IMR-90 (cell line): ENCODE measurements around the gene ZNF432. TPM values are rescaled to one million over a fixed set of nuclear protein-coding genes. Genes with fewer than 3 reads are reported as not detected.

Experiments
- ATAC-seq: fragments of 200-7000 bp; cut with Tn5 transposase; 2 replicates; pipeline ENCODE4 v1.9.1; 2020; ENCODE audit warnings: low read depth, mild to moderate bottlenecking, moderate library complexity
- BruUV-seq: library from RNA; stranded (reverse); fragments of 400-500 nt; replicated peaks from 2 replicates; lab custom pipeline; 2021; lab: Mats Ljungman, UMichigan
- CTCF ChIA-PET: fragments of 300-600 bp; formaldehyde crosslinking; extraction: SDS; loops from one replicate; lab custom pipeline; 2021; ENCODE audit warnings: antibody characterized with exemption; lab: Yijun Ruan, JAX
- POLR2A ChIA-PET: fragments of 300-600 bp; sonication (Branson Sonifier 250); formaldehyde crosslinking; loops from one replicate; lab custom pipeline; 2022; ENCODE audit warnings: antibody characterized with exemption; ENCODE audit not compliant: unreplicated experiment; lab: Charles Lee
- DNase-seq: peaks from one replicate; pipeline ENCODE4 v3.0.0; 2013
- H2AFZ ChIP-seq: replicated peaks from 2 replicates; pipeline ENCODE3; 2013; ENCODE audit warnings: low read length, mild to moderate bottlenecking; ENCODE audit not compliant: poor library complexity
- H2AK5ac ChIP-seq: 2 replicates; pipeline ENCODE4 v1.6.1; 2013; ENCODE audit warnings: low read depth, low read length, inconsistent platforms
- H2AK9ac ChIP-seq: replicated peaks from 2 replicates; pipeline ENCODE3; 2013; ENCODE audit warnings: mild to moderate bottlenecking, low read depth, low read length, moderate library complexity; ENCODE audit not compliant: poor library complexity
- H2BK120ac ChIP-seq: 2 replicates; pipeline ENCODE4 v1.6.1; 2013; ENCODE audit warnings: low read depth, low read length, inconsistent platforms
- H2BK15ac ChIP-seq: 3 replicates; pipeline ENCODE4 v1.6.1; 2013; ENCODE audit warnings: low read depth, low read length, inconsistent platforms
- H2BK20ac ChIP-seq: 2 replicates; pipeline ENCODE4 v1.6.1; 2013; ENCODE audit warnings: low read depth, mild to moderate bottlenecking, inconsistent platforms, low read length, moderate library complexity
- H2BK5ac ChIP-seq: 2 replicates; pipeline ENCODE4 v1.6.1; 2013; ENCODE audit warnings: mild to moderate bottlenecking, low read depth, low read length, inconsistent platforms; ENCODE audit not compliant: poor library complexity, severe bottlenecking
- H3K14ac ChIP-seq: replicated peaks from 2 replicates; pipeline ENCODE4 v1.6.1; 2013; ENCODE audit warnings: low read depth, low read length, inconsistent platforms
- H3K18ac ChIP-seq: 2 replicates; pipeline ENCODE4 v1.6.1; 2013; ENCODE audit warnings: low read depth, low read length, control low read depth
- H3K23ac ChIP-seq: 2 replicates; pipeline ENCODE4 v1.6.1; 2013; ENCODE audit warnings: low read depth, low read length, inconsistent platforms
- H3K27ac ChIP-seq: 2 replicates; pipeline ENCODE4 v1.5.1; 2013; ENCODE audit warnings: mild to moderate bottlenecking, control low read depth, low read length; ENCODE audit not compliant: insufficient read depth
- H3K27me3 ChIP-seq: 2 replicates; pipeline ENCODE4 v1.6.1; 2013; ENCODE audit warnings: low read length; ENCODE audit not compliant: control insufficient read depth, insufficient read depth
- H3K36me3 ChIP-seq: 2 replicates; pipeline ENCODE4 v1.6.1; 2013; ENCODE audit warnings: low read length, mixed read lengths; ENCODE audit not compliant: control insufficient read depth, insufficient read depth
- H3K4ac ChIP-seq: 2 replicates; pipeline ENCODE4 v1.6.1; 2013; ENCODE audit warnings: low read depth, low read length, inconsistent platforms
- H3K4me1 ChIP-seq: 2 replicates; pipeline ENCODE4 v1.6.1; 2013; ENCODE audit warnings: low read length, mixed read lengths; ENCODE audit not compliant: control insufficient read depth, insufficient read depth
- H3K4me2 ChIP-seq: 2 replicates; pipeline ENCODE4 v1.6.1; 2013; ENCODE audit warnings: low read depth, mild to moderate bottlenecking, control low read depth, low read length, moderate library complexity
- H3K4me3 ChIP-seq: 2 replicates; pipeline ENCODE4 v1.5.1; 2013; ENCODE audit warnings: low read depth, mild to moderate bottlenecking, control low read depth, low read length, moderate library complexity; ENCODE audit not compliant: insufficient read depth
- H3K56ac ChIP-seq: 2 replicates; pipeline ENCODE4 v1.6.1; 2013; ENCODE audit warnings: low read length, inconsistent platforms; ENCODE audit not compliant: insufficient read depth; ENCODE audit errors: extremely low read depth
- H3K79me1 ChIP-seq, 2 experiments: 2 replicates each; pipeline ENCODE4 v1.6.1; 2013; ENCODE audit warnings: low read length in 2 of 2, inconsistent platforms in 1 of 2, low read depth in 1 of 2
- H3K9ac ChIP-seq: 2 replicates; pipeline ENCODE4 v1.6.1; 2013; ENCODE audit warnings: low read depth, low read length, control low read depth
- H3K9me1 ChIP-seq: 2 replicates; pipeline ENCODE4 v1.6.1; 2013; ENCODE audit warnings: low read length, inconsistent platforms; ENCODE audit not compliant: insufficient read depth
- H3K9me3 ChIP-seq: 2 replicates; pipeline ENCODE4 v1.6.1; 2013; ENCODE audit warnings: low read length; ENCODE audit not compliant: control insufficient read depth, insufficient read depth
- H4K20me1 ChIP-seq: 2 replicates; pipeline ENCODE4 v1.6.1; 2013; ENCODE audit warnings: low read length, inconsistent platforms; ENCODE audit not compliant: insufficient read depth
- H4K5ac ChIP-seq: 2 replicates; pipeline ENCODE4 v1.6.1; 2013; ENCODE audit warnings: mild to moderate bottlenecking, low read depth, low read length, control low read depth
- H4K8ac ChIP-seq, 2 experiments: 2 replicates each; pipeline ENCODE4 v1.6.1; 2013; ENCODE audit warnings: low read depth in 2 of 2, low read length in 2 of 2, control low read depth in 1 of 2, inconsistent platforms in 1 of 2
- H4K91ac ChIP-seq: 2 replicates; pipeline ENCODE4 v1.6.1; 2013; ENCODE audit warnings: low read depth, low read length, inconsistent platforms; ENCODE audit not compliant: insufficient read depth
- BHLHE40 ChIP-seq: fragments of 150-350 bp; IDR thresholded peaks from 2 replicates; pipeline ENCODE4 v1.6.1; 2016; ENCODE audit warnings: mild to moderate bottlenecking, low read depth, low read length
- CEBPB ChIP-seq: IDR thresholded peaks from 2 replicates; pipeline ENCODE4 v1.6.1; 2012; ENCODE audit warnings: low read depth, low read length, improper control_type of control experiment
- CHD1 ChIP-seq: IDR thresholded peaks from 2 replicates; pipeline ENCODE4 v1.6.1; 2012; ENCODE audit warnings: low read depth, low read length, improper control_type of control experiment
- CTCF ChIP-seq: conservative IDR thresholded peaks from 2 replicates; pipeline ENCODE4 v1.5.1; 2012; ENCODE audit warnings: mild to moderate bottlenecking, low read depth, low read length, improper control_type of control experiment
- ELK1 ChIP-seq: fragments of 150-350 bp; IDR thresholded peaks from 2 replicates; pipeline ENCODE4 v1.6.1; 2016; ENCODE audit warnings: low read depth, mild to moderate bottlenecking, low read length, moderate library complexity, borderline replicate concordance
- FOS ChIP-seq: fragments of 150-350 bp; IDR thresholded peaks from 2 replicates; pipeline ENCODE4 v1.6.1; 2016; ENCODE audit warnings: low read depth, low read length
- MAFK ChIP-seq: IDR thresholded peaks from 2 replicates; pipeline ENCODE4 v1.6.1; 2012; ENCODE audit warnings: low read depth, low read length, improper control_type of control experiment
- MAZ ChIP-seq: IDR thresholded peaks from 2 replicates; pipeline ENCODE4 v1.6.1; 2012; ENCODE audit warnings: low read depth, mild to moderate bottlenecking, low read length, improper control_type of control experiment, moderate library complexity, borderline replicate concordance
- MXI1 ChIP-seq: IDR thresholded peaks from 2 replicates; pipeline ENCODE4 v1.6.1; 2012; ENCODE audit warnings: low read depth, mild to moderate bottlenecking, low read length, moderate library complexity, borderline replicate concordance
- NFE2L2 ChIP-seq: fragments of 150-350 bp; IDR thresholded peaks from 2 replicates; pipeline ENCODE4 v1.6.1; 2016; ENCODE audit warnings: low read depth, mild to moderate bottlenecking, low read length
- POLR2A ChIP-seq: IDR thresholded peaks from 2 replicates; pipeline ENCODE4 v1.6.1; 2012; ENCODE audit warnings: mild to moderate bottlenecking, low read depth, low read length
- RAD21 ChIP-seq: IDR thresholded peaks from 2 replicates; pipeline ENCODE4 v1.6.1; 2012; ENCODE audit warnings: low read length, improper control_type of control experiment
- RCOR1 ChIP-seq: IDR thresholded peaks from 2 replicates; pipeline ENCODE4 v1.6.1; 2012; ENCODE audit warnings: mild to moderate bottlenecking, low read length, improper control_type of control experiment; ENCODE audit not compliant: insufficient replicate concordance
- RFX5 ChIP-seq: IDR thresholded peaks from 2 replicates; pipeline ENCODE4 v1.8.0; 2012; ENCODE audit warnings: low read depth, mild to moderate bottlenecking, low read length, moderate library complexity
- SMC3 ChIP-seq: fragments of 150-350 bp; IDR thresholded peaks from 2 replicates; pipeline ENCODE4 v1.6.1; 2016; ENCODE audit warnings: low read depth, mild to moderate bottlenecking, antibody characterized with exemption, low read length, moderate library complexity
- WGBS, 2 experiments: methylation state at CpG; one replicate each; pipeline versions ENCODE4 v1.1.5 to v1.1.7; 2013; ENCODE audit warnings: missing lambda C conversion rate in 2 of 2; ENCODE audit not compliant: insufficient read length in 1 of 2; ENCODE audit errors: extremely low coverage in 2 of 2; 5-methylcytosine and 5-hydroxymethylcytosine counted together
- dilution Hi-C: fragments of 300-500 bp; cut with HindIII; formaldehyde crosslinking; loops from one replicate; pipeline ENCODE4 v1.14.3; 2018; ENCODE audit warnings: low sequenced_read_pairs; ENCODE audit not compliant: unreplicated experiment
- in situ Hi-C: fragments of 300-500 bp; cut with MboI; formaldehyde crosslinking; loops from 3 replicates; pipeline ENCODE4 v1.14.3; 2019; ENCODE audit warnings: low sequenced_read_pairs, inconsistent platforms, mixed read lengths
- intact Hi-C: fragments of 100-400 bp; cut with micrococcal nuclease; formaldehyde crosslinking; loops from 2 replicates; pipeline ENCODE4 v1.10.0; 2022
- polyA plus RNA-seq, 3 experiments: library from polyadenylated mRNA; depleted of rRNA; stranded (reverse); fragments of >200 nt; gene quantifications; 2 replicates each; pipeline ENCODE4 v1.2.3, GENCODE V29; 2012; ENCODE audit warnings: low replicate concordance in 1 of 3
- total RNA-seq: library from RNA; depleted of rRNA; stranded (reverse); fragments of >200 nt; gene quantifications from 2 replicates; pipeline ENCODE4 v1.2.3, GENCODE V29; 2012

Gene ZNF432
- total and polyA plus RNA-seq, 2 of the 4 experiments (the other 2 are of a cell fraction), result 4.5 to 12.4 TPM

- peak within 1 kb of the TSS; percentile 89 for H3K4ac ChIP-seq
- in situ Hi-C loops, result no loop called here
- H3K56ac ChIP-seq, result peak within 1 kb of the TSS; percentile 90
- H3K27ac ChIP-seq, result peak within 1 kb of the TSS; percentile 88
- ChIA-PET CTCF (no interaction called here), POLR2A (no interaction called here)
- H2AFZ ChIP-seq, result peak within 1 kb of the TSS; percentile 91
- peak within 1 kb of the TSS; percentile 83 for H3K14ac ChIP-seq
- peak within 1 kb of the TSS; percentile 99 for H3K4me2 ChIP-seq
- dilution Hi-C loops, result no loop called here
- no peaks in the 10 kb centered on the region for H3K9me1 ChIP-seq
- 0% methylated on average over 26 of the region's 59 CpGs; no CpG with 5 or more reads in 1 of the 2 experiments for WGBS, 2 experiments
- H4K20me1 ChIP-seq, result no peaks in the 10 kb centered on the region
- H4K91ac ChIP-seq, result peak within 1 kb of the TSS; percentile 78
- H4K8ac ChIP-seq, result peak within 1 kb of the TSS; percentile 24 to 99
- no peaks in the 10 kb centered on the region for H3K27me3 ChIP-seq
- peak within 1 kb of the TSS; percentile 99 for H3K9ac ChIP-seq
- no peak within 1 kb of the TSS for H2BK15ac ChIP-seq
- peak within 1 kb of the TSS; percentile 77 for H3K18ac ChIP-seq
- H2AK5ac ChIP-seq, result peak within 1 kb of the TSS; percentile 74; the same call in 1 of the 2 replicates
- DNase-seq, result peak; percentile 92
- TSS peak; percentile 54 for BruUV-seq
- intact Hi-C loops, result loop anchor here (2.0 kb wide), 1 partner anchor 141 kb away; no protein-coding TSS in a partner anchor
- peaks cover 11 to 19% of the 10 kb centered on the region in 2 experiments for H3K79me1 ChIP-seq
- no peak within 1 kb of the TSS for H2BK20ac ChIP-seq
- peak within 1 kb of the TSS; percentile 93 for H2AK9ac ChIP-seq
- H3K4me3 ChIP-seq, result peak within 1 kb of the TSS; percentile 94
- H3K23ac ChIP-seq, result peak within 1 kb of the TSS; percentile 96
- peak; percentile 100 for ATAC-seq
- peaks cover 3% of the 10 kb centered on the region; the same call in 1 of the 2 replicates for H3K4me1 ChIP-seq
- H2BK120ac ChIP-seq, result no peak within 1 kb of the TSS
- H3K36me3 ChIP-seq, result peaks cover 12% of the 10 kb centered on the region
- peaks cover 36% of the 10 kb centered on the region for H3K9me3 ChIP-seq
- H2BK5ac ChIP-seq, result peak within 1 kb of the TSS; percentile 84
- peak within 1 kb of the TSS; percentile 98 for H4K5ac ChIP-seq
- TF ChIP-seq SMC3 (no peak), MXI1 (peak; percentile 55; the same call in 1 of the 2 replicates), FOS (no peak), RFX5 (no peak), CTCF (no peak; the same call in 1 of the 2 replicates), MAFK (no peak), MAZ (peak; percentile 57; the same call in 1 of the 2 replicates), RAD21 (peak; percentile 1; the same call in 1 of the 2 replicates), BHLHE40 (no peak), CHD1 (no peak), POLR2A (peak; percentile 82), NFE2L2 (no peak), CEBPB (no peak), RCOR1 (no peak), ELK1 (no peak)
These were observed 46.8 kb upstream of the ZNF432 start, which contains the start of gene ZNF841 for GRCh38 chr19:52095172-52096014. ZNF841 (minus strand) TSS chr19:52095765; CDS start chr19:52084801, 10,964 bp downstream.
